H9 (cell line): Measurements from ENCODE around the gene CTLA4. TPM values are rescaled to one million over a fixed set of nuclear protein-coding genes. Genes with fewer than 3 reads are reported as not detected.

ENCODE experiments used
- DNase-seq: peaks from one replicate; pipeline ENCODE4 v3.0.0-alpha.2; 2017
- H2AFZ ChIP-seq: one replicate; pipeline ENCODE4 v1.6.1; 2013; ENCODE audit warnings: mild to moderate bottlenecking, low read length, control low read depth, moderate library complexity
- H2AK5ac ChIP-seq: 2 replicates; pipeline ENCODE4 v1.6.1; 2013; ENCODE audit warnings: low read length, control low read depth, mixed read lengths; ENCODE audit not compliant: insufficient read length
- H2BK120ac ChIP-seq: one replicate; pipeline ENCODE4 v1.6.1; 2013; ENCODE audit warnings: low read depth, mild to moderate bottlenecking, low read length, control low read depth, inconsistent platforms; ENCODE audit not compliant: poor library complexity, severe bottlenecking
- H2BK12ac ChIP-seq: 2 replicates; pipeline ENCODE4 v1.6.1; 2013; ENCODE audit warnings: low read length, control low read depth, mixed read lengths, low read depth; ENCODE audit not compliant: insufficient read length
- H2BK15ac ChIP-seq: 2 replicates; pipeline ENCODE4 v1.6.1; 2013; ENCODE audit warnings: low read depth, low read length, control low read depth
- H2BK20ac ChIP-seq: one replicate; pipeline ENCODE4 v1.6.1; 2013; ENCODE audit warnings: low read depth, mild to moderate bottlenecking, low read length, control low read depth, inconsistent platforms; ENCODE audit not compliant: poor library complexity, severe bottlenecking
- H2BK5ac ChIP-seq: 2 replicates; pipeline ENCODE4 v1.6.1; 2013; ENCODE audit warnings: low read length, control low read depth, mixed read lengths; ENCODE audit not compliant: insufficient read length
- H3K14ac ChIP-seq: 2 replicates; pipeline ENCODE4 v1.6.1; 2013; ENCODE audit warnings: low read length, control low read depth; ENCODE audit not compliant: insufficient read depth
- H3K18ac ChIP-seq: 2 replicates; pipeline ENCODE4 v1.6.1; 2013; ENCODE audit warnings: low read depth, mild to moderate bottlenecking, mixed read lengths, low read length, control low read depth; ENCODE audit not compliant: insufficient read length
- H3K23ac ChIP-seq: 2 replicates; pipeline ENCODE4 v1.6.1; 2013; ENCODE audit warnings: low read length, control low read depth, mixed read lengths, low read depth; ENCODE audit not compliant: insufficient read length
- H3K23me2 ChIP-seq: 2 replicates; pipeline ENCODE4 v1.6.1; 2013; ENCODE audit warnings: low read depth, mild to moderate bottlenecking, mixed read lengths, low read length, control low read depth; ENCODE audit not compliant: insufficient read length, poor library complexity, severe bottlenecking
- H3K27ac ChIP-seq: 2 replicates; pipeline ENCODE4 v1.5.1; 2013; ENCODE audit warnings: low read length, control low read depth, mixed read lengths, low read depth; ENCODE audit not compliant: insufficient read length
- H3K27me3 ChIP-seq: 2 replicates; pipeline ENCODE4 v1.6.1; 2013; ENCODE audit warnings: low read length, control low read depth, inconsistent platforms; ENCODE audit not compliant: insufficient read depth
- H3K4ac ChIP-seq: 2 replicates; pipeline ENCODE4 v1.6.1; 2013; ENCODE audit warnings: low read depth, mild to moderate bottlenecking, control low read depth, inconsistent platforms, low read length, moderate library complexity
- H3K4me1 ChIP-seq: 2 replicates; pipeline ENCODE4 v1.6.1; 2013; ENCODE audit warnings: low read length, control low read depth, inconsistent platforms; ENCODE audit not compliant: insufficient read depth
- H3K4me2 ChIP-seq: 2 replicates; pipeline ENCODE4 v1.6.1; 2013; ENCODE audit warnings: low read length, control low read depth, mixed read lengths; ENCODE audit not compliant: insufficient read length, insufficient read depth
- H3K56ac ChIP-seq: 2 replicates; pipeline ENCODE4 v1.6.1; 2013; ENCODE audit warnings: low read depth, mild to moderate bottlenecking, mixed read lengths, low read length, control low read depth; ENCODE audit not compliant: insufficient read length
- H3K79me1 ChIP-seq: 2 replicates; pipeline ENCODE4 v1.6.1; 2013; ENCODE audit warnings: low read depth, mild to moderate bottlenecking, moderate library complexity, low read length, control low read depth, inconsistent platforms; ENCODE audit not compliant: insufficient read depth, poor library complexity, severe bottlenecking
- H3K79me2 ChIP-seq: 2 replicates; pipeline ENCODE4 v1.6.1; 2013; ENCODE audit warnings: low read length, control low read depth, inconsistent platforms; ENCODE audit not compliant: insufficient read depth
- H3K9ac ChIP-seq: 2 replicates; pipeline ENCODE4 v1.6.1; 2013; ENCODE audit warnings: low read length, control low read depth, mixed read lengths; ENCODE audit not compliant: insufficient read length; ENCODE audit errors: extremely low read depth
- H3K9me3 ChIP-seq: one replicate; pipeline ENCODE4 v1.6.1; 2013; ENCODE audit warnings: low read depth, low read length, inconsistent platforms; ENCODE audit not compliant: control insufficient read depth
- H3T11ph ChIP-seq: one replicate; pipeline ENCODE4 v1.6.1; 2013; ENCODE audit warnings: mild to moderate bottlenecking, low read length, control low read depth, inconsistent platforms
- H4K20me1 ChIP-seq: one replicate; pipeline ENCODE4 v1.6.1; 2013; ENCODE audit not compliant: control insufficient read depth, insufficient read length, insufficient read depth
- H4K5ac ChIP-seq: 2 replicates; pipeline ENCODE4 v1.6.1; 2013; ENCODE audit warnings: low read depth, mild to moderate bottlenecking, mixed read lengths, low read length, control low read depth; ENCODE audit not compliant: insufficient read length
- H4K8ac ChIP-seq: replicated peaks from 2 replicates; pipeline ENCODE4 v1.6.1; 2013; ENCODE audit warnings: low read length, control low read depth, mixed read lengths, low read depth; ENCODE audit not compliant: insufficient read length
- H4K91ac ChIP-seq: 2 replicates; pipeline ENCODE4 v1.6.1; 2013; ENCODE audit warnings: low read depth, mild to moderate bottlenecking, moderate library complexity, mixed read lengths, low read length, control low read depth; ENCODE audit not compliant: insufficient read length
- H3K27ac Mint-ChIP-seq, 3 experiments: 2 replicates in 2 of 3; 3 replicates in 1 of 3; pipeline ENCODE4 v1.8.0; 2020 to 2021; ENCODE audit warnings: mixed read lengths in 3 of 3, mild to moderate bottlenecking in 1 of 3, moderate library complexity in 1 of 3
- H3K27me3 Mint-ChIP-seq: 2 replicates; pipeline ENCODE4 v1.8.0; 2021; ENCODE audit warnings: low read depth, mild to moderate bottlenecking, moderate library complexity, mixed read lengths
- H3K36me3 Mint-ChIP-seq, 3 experiments: 2 replicates in 2 of 3; 3 replicates in 1 of 3; pipeline ENCODE4 v1.8.0; 2020 to 2021; ENCODE audit warnings: low read depth in 3 of 3, mixed read lengths in 3 of 3; ENCODE audit not compliant: insufficient read depth in 1 of 3
- H3K4me1 Mint-ChIP-seq, 2 experiments: 2 replicates each; pipeline ENCODE4 v1.8.0; 2020; ENCODE audit warnings: mixed read lengths in 2 of 2
- H3K4me3 Mint-ChIP-seq, 2 experiments: 2 replicates in 1 of 2; 3 replicates in 1 of 2; pipeline ENCODE4 v1.8.0; 2020 to 2021; ENCODE audit warnings: mild to moderate bottlenecking in 2 of 2, mixed read lengths in 2 of 2, moderate library complexity in 1 of 2
- H3K9me3 Mint-ChIP-seq, 2 experiments: 2 replicates in 1 of 2; 3 replicates in 1 of 2; pipeline ENCODE4 v1.8.0; 2020; ENCODE audit warnings: mild to moderate bottlenecking in 2 of 2, mixed read lengths in 2 of 2, moderate library complexity in 1 of 2
- CTCF ChIP-seq: fragments of 200-600 bp; sonication (generic); conservative IDR thresholded peaks from 3 replicates; pipeline ENCODE4 v1.8.0; 2021; ENCODE audit warnings: antibody characterized with exemption, mild to moderate bottlenecking
- WGBS: extraction: QIAGEN DNeasy Blood & Tissue Kit; methylation state at CpG from one replicate; pipeline ENCODE4 v1.1.7; 2013; ENCODE audit warnings: missing lambda C conversion rate, low lambda C conversion rate, mixed read lengths; ENCODE audit not compliant: insufficient read length; ENCODE audit errors: extremely low coverage; 5-methylcytosine and 5-hydroxymethylcytosine counted together
- total RNA-seq: library from RNA; stranded (reverse); gene quantifications from 2 replicates; pipeline ENCODE4 v1.2.1, GENCODE V29; 2021

The CTLA4 gene
- total RNA-seq, 1 experiment from 2014 or later = not detected

- Mint-ChIP-seq H3K4me3 (no peak overlapping the region), H3K4me1 (no peaks in the 10 kb centered on the region), H3K9me3 (no peaks in the 10 kb centered on the region), H3K27me3 (no peaks in the 10 kb centered on the region; the same call in none of the 2 replicates), H3K36me3 (no peaks in the 10 kb centered on the region), H3K27ac (no peak overlapping the region)
- no peak overlapping the region for H2BK5ac ChIP-seq
- no peak overlapping the region for H3K27ac ChIP-seq
- H4K91ac ChIP-seq = no peak overlapping the region
- H3K4ac ChIP-seq = no peak overlapping the region
- no peak overlapping the region for H3K9ac ChIP-seq
- H2AFZ ChIP-seq = no peak overlapping the region
- no CpG with 5 or more reads among the region's 2 CpGs for WGBS
- H3K23ac ChIP-seq = no peak overlapping the region
- no peaks in the 10 kb centered on the region for H3K23me2 ChIP-seq
- H4K5ac ChIP-seq = no peak overlapping the region
- no peak overlapping the region for H2BK20ac ChIP-seq
- H4K20me1 ChIP-seq = no peaks in the 10 kb centered on the region
- no peak for TF ChIP-seq CTCF
- H2BK120ac ChIP-seq = no peak overlapping the region
- H2BK15ac ChIP-seq = no peak overlapping the region
- no peaks in the 10 kb centered on the region for H3K9me3 ChIP-seq
- H3K56ac ChIP-seq = no peak overlapping the region
- no peak overlapping the region for H3T11ph ChIP-seq
- H2AK5ac ChIP-seq = no peak overlapping the region
- H3K14ac ChIP-seq = no peak overlapping the region
- no peak for DNase-seq
- H3K79me2 ChIP-seq = no peaks in the 10 kb centered on the region
- H3K79me1 ChIP-seq = no peaks in the 10 kb centered on the region
- no peaks in the 10 kb centered on the region for H3K27me3 ChIP-seq
- no peak overlapping the region for H4K8ac ChIP-seq
- no peak overlapping the region for H3K18ac ChIP-seq
- H3K4me2 ChIP-seq = no peak overlapping the region
- H2BK12ac ChIP-seq = no peak overlapping the region
- H3K4me1 ChIP-seq = no peaks in the 10 kb centered on the region
These were observed 46.6 kb upstream of the CTLA4 start for GRCh38 chr2:203820969-203821368.
